K562 (cell line): ENCODE results near the gene TRABD2B. TPM values are rescaled to one million over a fixed set of nuclear protein-coding genes. Genes with fewer than 3 reads are reported as not detected.

Source experiments
- ATAC-seq: fragments of 200-7000 bp; cut with Tn5 transposase; 3 replicates; pipeline ENCODE4 v1.9.1; 2020; ENCODE audit warnings: moderate library complexity
- BruUV-seq: library from RNA; stranded (reverse); fragments of 400-500 nt; replicated peaks from 2 replicates; lab custom pipeline; 2021; lab: Mats Ljungman, UMichigan
- CTCF ChIA-PET: fragments of 300-600 bp; formaldehyde crosslinking; extraction: SDS; loops from one replicate; lab custom pipeline; 2021; ENCODE audit warnings: low intra/inter-chr PET ratio; lab: Yijun Ruan, JAX
- POLR2A ChIA-PET: fragments of 300-600, 350-650 bp; sonication (Branson Sonifier 250); formaldehyde crosslinking; extraction: SDS; loops from one replicate; lab custom pipeline; 2021; ENCODE audit warnings: antibody characterized with exemption, inconsistent platforms; lab: Yijun Ruan, JAX
- DNase-seq, 4 experiments: peaks; one replicate each; pipeline versions ENCODE4 v3.0.0 to v3.0.0-alpha.2; 2011 to 2018; ENCODE audit warnings: low spot score in 3 of 4, mixed read lengths in 3 of 4; ENCODE audit errors: extremely low read depth in 1 of 4
- FAIRE-seq: peaks from 2 replicates; lab custom pipeline; 2011; peaks lifted over from hg19 to GRCh38; lab: Jason Lieb, UNC
- H2AFZ ChIP-seq: 2 replicates; pipeline ENCODE4 v1.6.0; 2011; ENCODE audit warnings: low read depth, low read length, control low read depth, inconsistent platforms
- H3K27ac ChIP-seq: fragments of 200-600 bp; 3 replicates; pipeline ENCODE4 v1.8.0; 2011; ENCODE audit warnings: low read depth, mild to moderate bottlenecking, control low read depth, inconsistent platforms, low read length, moderate library complexity, mixed read lengths; ENCODE audit errors: extremely low read depth
- H3K27me3 ChIP-seq, 2 experiments: fragments of 300-600 bp in 1 of 2; 2 replicates in 1 of 2; 3 replicates in 1 of 2; pipeline versions ENCODE4 v1.6.0 to v1.8.0; 2011; ENCODE audit warnings: inconsistent platforms in 2 of 2, low read length in 2 of 2, mild to moderate bottlenecking in 1 of 2, mixed read lengths in 1 of 2, moderate library complexity in 1 of 2; ENCODE audit not compliant: control insufficient read depth in 2 of 2, insufficient read depth in 2 of 2
- H3K36me3 ChIP-seq: fragments of 300-600 bp; 3 replicates; pipeline ENCODE4 v1.8.0; 2011; ENCODE audit warnings: mild to moderate bottlenecking, low read length, inconsistent platforms; ENCODE audit not compliant: control insufficient read depth, insufficient read depth
- H3K4me1 ChIP-seq, 2 experiments: fragments of 200-600 bp in 1 of 2; replicated peaks in 1 of 2; 2 replicates in 1 of 2; 3 replicates in 1 of 2; pipeline versions ENCODE4 v1.5.1 to v1.8.0; 2011; ENCODE audit warnings: inconsistent platforms in 2 of 2, low read length in 2 of 2, mild to moderate bottlenecking in 1 of 2, mixed read lengths in 1 of 2, moderate library complexity in 1 of 2; ENCODE audit not compliant: control insufficient read depth in 2 of 2, insufficient read depth in 2 of 2
- H3K4me2 ChIP-seq: 2 replicates; pipeline ENCODE4 v1.6.1; 2011; ENCODE audit warnings: low read length, control low read depth, inconsistent platforms, mixed read lengths; ENCODE audit not compliant: insufficient read depth
- H3K4me3 ChIP-seq: fragments of 200-600 bp; sonication (generic), shearing (Covaris generic); 2 replicates; pipeline ENCODE4 v1.5.1; 2016; ENCODE audit warnings: control low read depth, inconsistent platforms
- H3K79me2 ChIP-seq: fragments of 200-600 bp; 3 replicates; pipeline ENCODE4 v1.8.0; 2011; ENCODE audit warnings: low read length, inconsistent platforms; ENCODE audit not compliant: control insufficient read depth, insufficient read depth
- H3K9ac ChIP-seq, 2 experiments: 2 replicates each; pipeline versions ENCODE4 v1.6.0 to v1.6.1; 2011; ENCODE audit warnings: low read depth in 2 of 2, low read length in 2 of 2, control low read depth in 1 of 2, inconsistent platforms in 1 of 2, mild to moderate bottlenecking in 1 of 2, mixed read lengths in 1 of 2; ENCODE audit not compliant: insufficient read depth in 1 of 2
- H3K9me1 ChIP-seq: one replicate; pipeline ENCODE4 v1.6.0; 2011; ENCODE audit warnings: inconsistent platforms, mild to moderate bottlenecking, low read length, moderate library complexity; ENCODE audit not compliant: control insufficient read depth, insufficient read depth
- H3K9me3 ChIP-seq: replicated peaks from 2 replicates; pipeline ENCODE4 v1.5.1; 2011; ENCODE audit warnings: low read depth, low read length, inconsistent platforms; ENCODE audit not compliant: control insufficient read depth, insufficient read depth
- H4K20me1 ChIP-seq: replicated peaks from 2 replicates; pipeline ENCODE4 v1.6.1; 2011; ENCODE audit warnings: low read length, inconsistent platforms, mixed read lengths; ENCODE audit not compliant: control insufficient read depth, insufficient read depth
- DEAF1 ChIP-seq: fragments of 450-650 bp; formaldehyde crosslinking; IDR thresholded peaks from 2 replicates; pipeline ENCODE4 v1.4.0; 2020; ENCODE audit warnings: mild to moderate bottlenecking, moderate library complexity
- FOS ChIP-seq: IDR thresholded peaks from 3 replicates; pipeline ENCODE4 v1.6.1; 2011; ENCODE audit not compliant: insufficient read length; ENCODE audit errors: extremely low read depth
- HSF4 ChIP-seq: fragments of 250-450 bp; sonication (Bioruptor Pico); IDR thresholded peaks from 2 replicates; pipeline ENCODE4 v2.1.2; 2022; ENCODE audit warnings: mild to moderate bottlenecking, moderate library complexity, borderline replicate concordance
- IRF2 ChIP-seq: sonication (generic); formaldehyde crosslinking; IDR thresholded peaks from 2 replicates; pipeline ENCODE4 v1.8.1; 2022; ENCODE audit warnings: mild to moderate bottlenecking, missing genetic modification reagents
- KDM5B ChIP-seq: fragments of 200-600 bp; sonication (generic); IDR thresholded peaks from 2 replicates; pipeline ENCODE4 v1.6.1; 2012; ENCODE audit warnings: low read depth, mild to moderate bottlenecking, moderate library complexity, low read length, control low read depth, inconsistent platforms; ENCODE audit not compliant: insufficient replicate concordance
- MLX ChIP-seq, 2 experiments: fragments of 450-650 bp in 1 of 2; sonication (generic) in 1 of 2; formaldehyde crosslinking; conservative IDR thresholded peaks; 2 replicates each; pipeline versions ENCODE4 v1.4.0 to v1.8.1; 2020 to 2022; ENCODE audit warnings: mild to moderate bottlenecking in 1 of 2, missing genetic modification reagents in 1 of 2
- NFE2L1 ChIP-seq: fragments of 450-650 bp; IDR thresholded peaks from 2 replicates; pipeline ENCODE4 v1.6.1; 2016; ENCODE audit warnings: missing genetic modification characterization, low read depth, mild to moderate bottlenecking, missing compliant biosample characterization, moderate library complexity, borderline replicate concordance
- PHF21A ChIP-seq: fragments of 450-650 bp; IDR thresholded peaks from 2 replicates; pipeline ENCODE4 v1.6.1; 2017; ENCODE audit warnings: low read depth, borderline replicate concordance
- PRMT5 ChIP-seq: sonication (generic); formaldehyde crosslinking; IDR thresholded peaks from 2 replicates; pipeline ENCODE4 v1.5.0; 2020; ENCODE audit warnings: missing genetic modification reagents
- PTRF ChIP-seq: fragments of 450-650 bp; IDR thresholded peaks from 2 replicates; pipeline ENCODE4 v1.6.1; 2016; ENCODE audit warnings: mild to moderate bottlenecking, missing genetic modification characterization, missing compliant biosample characterization
- RBM22 ChIP-seq: fragments of 200-400 bp; formaldehyde crosslinking; IDR thresholded peaks from 2 replicates; pipeline ENCODE4 v1.6.1; 2018; ENCODE audit warnings: low read length, low read depth; ENCODE audit not compliant: poor library complexity, severe bottlenecking
- SMARCA4 ChIP-seq: fragments of 450-650 bp; IDR thresholded peaks from 2 replicates; pipeline ENCODE4 v1.6.1; 2016
- STAG1 ChIP-seq: sonication (generic); formaldehyde crosslinking; IDR thresholded peaks from 2 replicates; pipeline ENCODE4 v1.5.0; 2020; ENCODE audit warnings: missing genetic modification reagents, borderline replicate concordance
- TFE3 ChIP-seq: fragments of 450-650 bp; formaldehyde crosslinking; IDR thresholded peaks from 2 replicates; pipeline ENCODE4 v1.4.0; 2020; ENCODE audit warnings: mild to moderate bottlenecking, mixed read lengths
- TRIM24 ChIP-seq, 2 experiments: fragments of 450-650 bp; IDR thresholded peaks; 2 replicates each; pipeline ENCODE4 v1.6.1; 2016
- XRCC4 ChIP-seq: IDR thresholded peaks from one replicate; pipeline ENCODE4 v1.6.1; 2011; ENCODE audit not compliant: insufficient read depth, insufficient read length; ENCODE audit errors: extremely low read depth
- ZNF77 ChIP-seq: fragments of 250-450 bp; sonication (Bioruptor Pico); IDR thresholded peaks from 2 replicates; pipeline ENCODE4 v1.5.0; 2020
- WGBS: fragments of 100-300 bp; shearing (Covaris generic); methylation state at CpG from one replicate; pipeline ENCODE4 v1.1.6; 2016; ENCODE audit warnings: low coverage, mixed read lengths; ENCODE audit not compliant: insufficient coverage; ENCODE audit errors: missing lambda C conversion rate; 5-methylcytosine and 5-hydroxymethylcytosine counted together
- in situ Hi-C: fragments of 300-500 bp; cut with MboI; formaldehyde crosslinking; loops from 4 replicates; pipeline ENCODE4 v1.15.0; 2018; ENCODE audit warnings: inconsistent platforms, mixed read lengths
- intact Hi-C: fragments of 100-400 bp; cut with micrococcal nuclease; formaldehyde crosslinking; loops from 2 replicates; pipeline ENCODE4 v1.14.2; 2022
- polyA plus RNA-seq, 8 experiments: library from polyadenylated mRNA; depleted of rRNA in 4 of 8; stranded (reverse) in 5 of 8; unstranded in 3 of 8; fragments of >200 nt; fragmentation: Nextera tagmentation in 2 of 8; fragmentation: Illumina TruSeq in 1 of 8; extraction: Ambion mirVana in 2 of 8; extraction: Trizol in 1 of 8; gene quantifications; 2 replicates each; pipeline versions ENCODE4 v1.2.1 to v1.2.3, GENCODE V29; 2011 to 2014; ENCODE audit warnings: inconsistent platforms in 1 of 8, missing spikeins in 1 of 8
- total RNA-seq, 7 experiments: library from RNA; depleted of rRNA in 6 of 7; stranded (reverse); fragments of >200 nt in 6 of 7; fragmentation: Illumina TruSeq in 2 of 7; extraction: Trizol in 2 of 7; gene quantifications; 2 replicates each; pipeline versions ENCODE4 v1.2.1 to v1.2.3, GENCODE V29; 2011 to 2021; ENCODE audit warnings: low replicate concordance in 1 of 7

Gene TRABD2B
- total and polyA plus RNA-seq, 9 of the 15 experiments (the other 6 are each of a cell fraction or from before 2014, with no cell fraction given), result not detected

GRCh38 chr1:47913225-47913823 is 83.9 kb downstream of the TRABD2B start:
- Histone ChIP-seq H2AFZ (no peak overlapping the region), H3K4me3 (no peak overlapping the region), H3K27me3 (peaks cover 0 to 19% of the 10 kb centered on the region in 2 experiments; a peak in 2 of 5 replicates), H4K20me1 (0 out of 2 replicates have a peak, but pooled peaks cover 4% of the 10 kb centered on the region), H3K4me1 (no peaks in the 10 kb centered on the region), H3K9ac (no peak overlapping the region), H3K4me2 (no peak overlapping the region), H3K9me1 (no peaks in the 10 kb centered on the region), H3K79me2 (no peaks in the 10 kb centered on the region), H3K36me3 (no peaks in the 10 kb centered on the region), H3K27ac (no peak overlapping the region)
- DNase-seq (no peak), FAIRE-seq (no peak), ATAC-seq (no peak)
- ChIA-PET CTCF (no interaction called here), POLR2A (interaction anchor here (0.5 kb wide), 1 partner anchor 20 kb away, joined by 4 read pairs; no protein-coding TSS in a partner anchor)
- BruUV-seq, result no TSS peak
- intact Hi-C loops, result no loop called here
- WGBS, result 0% methylated on average over 10 of the region's 10 CpGs
- TF ChIP-seq RBM22, result no peak
- no peak for TF ChIP-seq DEAF1 (CRISPR knock-in tag)
- no peak for TF ChIP-seq KDM5B
- no peak for TF ChIP-seq NFE2L1 (tag)
- no peak for TF ChIP-seq PHF21A
- TF ChIP-seq SMARCA4, result no peak
- no peak for TF ChIP-seq ZNF77 (CRISPR knock-in tag)
- TF ChIP-seq FOS, result no peak
- no peak for TF ChIP-seq PRMT5
- no peak for TF ChIP-seq MLX (CRISPR knock-in tag; conservative IDR thresholded peaks at IDR 0.05)
- no peak for TF ChIP-seq STAG1 (CRISPR knock-in tag)
- no peak for TF ChIP-seq TFE3
- TF ChIP-seq PTRF (tag), result no peak
- TF ChIP-seq TRIM24 (IDR thresholded peaks at IDR 0.05), result no peak
- TF ChIP-seq HSF4 (CRISPR knock-in tag), result no peak
- TF ChIP-seq XRCC4, result no peak
- no peak for TF ChIP-seq IRF2
- TF ChIP-seq, all 486 proteins: peak for 0
- in situ Hi-C loops, result no loop called here
- no peaks in the 10 kb centered on the region for H3K9me3 ChIP-seq
